ENCODE results near the gene KCNIP4. TPM values are rescaled to one million over a fixed set of nuclear protein-coding genes. Genes with fewer than 3 reads are reported as not detected.

KCNIP4 gene
- total and polyA plus RNA-seq, 2 donors (not counting 1 experiment from before 2014, with no cell fraction given), result not detected

GRCh38 chr4:21517126-21517859 is 431.3 kb downstream of the KCNIP4 start:
- Histone ChIP-seq H3K9ac (ENCODE audit: low read length) (no peak overlapping the region), H3K27ac (ENCODE audit: low read length in 2 of 2) (no peak overlapping the region), H3K4me1 (ENCODE audit: control insufficient read depth in 2 of 2, insufficient read depth in 2 of 2, low read length in 2 of 2) (no peaks in the 10 kb centered on the region), H3K4me3 (ENCODE audit: control extremely low read depth in 1 of 5, extremely low read depth in 1 of 5, insufficient read depth in 1 of 5, low read depth in 2 of 5, low read length in 4 of 5) (no peak overlapping the region), H3K79me2 (ENCODE audit: control insufficient read depth, insufficient read depth, low read length) (no peaks in the 10 kb centered on the region), H3K4me2 (replicated peaks; ENCODE audit: low read depth, low read length, poor library complexity, severe bottlenecking) (no peak overlapping the region), H4K20me1 (ENCODE audit: control insufficient read depth, insufficient read depth, low read length, poor library complexity, severe bottlenecking) (no peaks in the 10 kb centered on the region), H3K9me3 (ENCODE audit: control extremely low read depth in 1 of 3, control insufficient read depth in 2 of 3, insufficient read depth in 1 of 3, low read length in 2 of 3) (no peaks in the 10 kb centered on the region), H3K36me3 (replicated peaks in 1 of 2; ENCODE audit: control extremely low read depth in 1 of 2, control insufficient read depth in 1 of 2, extremely low read depth in 1 of 2, insufficient read depth in 2 of 2, low read length in 1 of 2) (no peaks in the 10 kb centered on the region), H2AFZ (ENCODE audit: insufficient read depth, low read depth, low read length, poor library complexity, severe bottlenecking) (no peak overlapping the region), H3K27me3 (replicated peaks in 1 of 4; ENCODE audit: control extremely low read depth in 1 of 4, control insufficient read depth in 3 of 4, insufficient read depth in 4 of 4, low read length in 3 of 4) (no peaks in the 10 kb centered on the region)
- ChIA-PET CTCF (no interaction called here), POLR2A (no interaction called here)
- Mint-ChIP-seq H3K27ac (no peak overlapping the region), H3K27me3 (no peaks in the 10 kb centered on the region), H3K9me3 (ENCODE audit: insufficient read depth) (no peaks in the 10 kb centered on the region), H3K4me1 (no peaks in the 10 kb centered on the region), H3K4me3 (no peak overlapping the region)
- ATAC-seq (ENCODE audit: low read depth), result no peak
- intact Hi-C loops (cut with micrococcal nuclease), result no loop called here
- WGBS (ENCODE audit: insufficient coverage), result 80% methylated on average over 1 of the region's 5 CpGs
- TF ChIP-seq EZH2 (IDR thresholded peaks at IDR 0.05; ENCODE audit: borderline replicate concordance, insufficient read depth, low read depth, low read length, poor library complexity, severe bottlenecking), result no peak
- TF ChIP-seq, protein P1, sequence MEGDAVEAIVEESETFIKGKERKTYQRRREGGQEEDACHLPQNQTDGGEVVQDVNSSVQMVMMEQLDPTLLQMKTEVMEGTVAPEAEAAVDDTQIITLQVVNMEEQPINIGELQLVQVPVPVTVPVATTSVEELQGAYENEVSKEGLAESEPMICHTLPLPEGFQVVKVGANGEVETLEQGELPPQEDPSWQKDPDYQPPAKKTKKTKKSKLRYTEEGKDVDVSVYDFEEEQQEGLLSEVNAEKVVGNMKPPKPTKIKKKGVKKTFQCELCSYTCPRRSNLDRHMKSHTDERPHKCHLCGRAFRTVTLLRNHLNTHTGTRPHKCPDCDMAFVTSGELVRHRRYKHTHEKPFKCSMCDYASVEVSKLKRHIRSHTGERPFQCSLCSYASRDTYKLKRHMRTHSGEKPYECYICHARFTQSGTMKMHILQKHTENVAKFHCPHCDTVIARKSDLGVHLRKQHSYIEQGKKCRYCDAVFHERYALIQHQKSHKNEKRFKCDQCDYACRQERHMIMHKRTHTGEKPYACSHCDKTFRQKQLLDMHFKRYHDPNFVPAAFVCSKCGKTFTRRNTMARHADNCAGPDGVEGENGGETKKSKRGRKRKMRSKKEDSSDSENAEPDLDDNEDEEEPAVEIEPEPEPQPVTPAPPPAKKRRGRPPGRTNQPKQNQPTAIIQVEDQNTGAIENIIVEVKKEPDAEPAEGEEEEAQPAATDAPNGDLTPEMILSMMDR (IDR thresholded peaks at IDR 0.05), result no peak
- no peak for DNase-seq

DNA sequence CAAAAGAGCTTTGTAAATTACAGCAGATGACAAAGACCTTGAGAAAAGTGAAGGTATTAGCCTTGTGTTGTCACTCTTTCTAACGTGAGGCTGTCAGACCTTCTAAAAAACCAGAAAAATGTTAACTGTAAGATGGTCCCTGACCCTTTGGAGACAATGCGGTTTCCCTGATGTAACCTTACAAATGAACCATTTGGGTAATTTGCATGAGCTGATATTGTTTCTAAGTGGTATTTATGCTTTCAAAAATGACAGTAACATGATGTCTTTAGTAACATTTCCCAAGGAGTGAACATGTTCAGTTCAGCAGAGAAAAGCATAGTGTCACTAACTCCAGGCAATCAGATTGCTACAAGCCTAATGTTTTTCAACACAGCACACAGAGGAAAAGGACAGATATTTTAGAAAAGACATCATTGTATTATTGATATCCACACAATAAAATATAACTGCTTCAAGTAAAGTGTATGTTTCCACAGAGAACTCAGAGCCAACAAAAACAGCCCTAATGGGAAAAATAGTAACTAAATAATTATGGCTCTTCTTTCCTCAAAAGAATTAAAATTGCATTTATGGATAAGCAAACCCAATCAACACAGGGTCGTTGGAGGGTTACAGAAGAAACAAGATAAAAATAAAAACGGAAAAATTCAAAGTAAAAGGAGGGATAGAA is 434.4 kb downstream of the KCNIP4 start:
- POLR2A ChIA-PET, result no interaction called here
- H3K27ac Mint-ChIP-seq, result no peak overlapping the region
- no peak overlapping the region for H2AFZ ChIP-seq (ENCODE audit: insufficient read depth, low read depth, low read length, poor library complexity, severe bottlenecking)
- H3K79me2 ChIP-seq (ENCODE audit: control insufficient read depth, insufficient read depth, low read length), result no peaks in the 10 kb centered on the region
- H3K27ac ChIP-seq (ENCODE audit: low read length in 2 of 2), result no peak overlapping the region
- H3K36me3 ChIP-seq (replicated peaks in 1 of 2; ENCODE audit: control extremely low read depth in 1 of 2, control insufficient read depth in 1 of 2, extremely low read depth in 1 of 2, insufficient read depth in 2 of 2, low read length in 1 of 2), result no peaks in the 10 kb centered on the region
- 80% methylated on average over 2 of the region's 4 CpGs for WGBS (ENCODE audit: insufficient coverage)
- H3K9ac ChIP-seq (ENCODE audit: low read length), result no peak overlapping the region
- CTCF ChIA-PET, result no interaction called here
- H3K27me3 ChIP-seq (replicated peaks in 1 of 4; ENCODE audit: control extremely low read depth in 1 of 4, control insufficient read depth in 3 of 4, insufficient read depth in 4 of 4, low read length in 3 of 4), result no peaks in the 10 kb centered on the region
- H4K20me1 ChIP-seq (ENCODE audit: control insufficient read depth, insufficient read depth, low read length, poor library complexity, severe bottlenecking), result no peaks in the 10 kb centered on the region
- intact Hi-C loops (cut with micrococcal nuclease), result no loop called here
- H3K4me1 Mint-ChIP-seq, result no peaks in the 10 kb centered on the region
- no peaks in the 10 kb centered on the region for H3K9me3 Mint-ChIP-seq (ENCODE audit: insufficient read depth)
- DNase-seq (no peak), ATAC-seq (ENCODE audit: low read depth) (no peak)
- no peaks in the 10 kb centered on the region for H3K27me3 Mint-ChIP-seq
- no peak overlapping the region for H3K4me2 ChIP-seq (replicated peaks; ENCODE audit: low read depth, low read length, poor library complexity, severe bottlenecking)
- TF ChIP-seq EZH2 (IDR thresholded peaks at IDR 0.05; ENCODE audit: borderline replicate concordance, insufficient read depth, low read depth, low read length, poor library complexity, severe bottlenecking), result no peak
- TF ChIP-seq, protein P1 (IDR thresholded peaks at IDR 0.05), result no peak
- no peak overlapping the region for H3K4me3 ChIP-seq (ENCODE audit: control extremely low read depth in 1 of 5, extremely low read depth in 1 of 5, insufficient read depth in 1 of 5, low read depth in 2 of 5, low read length in 4 of 5)
- H3K4me3 Mint-ChIP-seq, result no peak overlapping the region
- H3K4me1 ChIP-seq (ENCODE audit: control insufficient read depth in 2 of 2, insufficient read depth in 2 of 2, low read length in 2 of 2), result no peaks in the 10 kb centered on the region
- no peaks in the 10 kb centered on the region for H3K9me3 ChIP-seq (ENCODE audit: control extremely low read depth in 1 of 3, control insufficient read depth in 2 of 3, insufficient read depth in 1 of 3, low read length in 2 of 3)
